ENCODE measurements around the gene SCGB2A2. TPM values are rescaled to one million over a fixed set of nuclear protein-coding genes. Genes with fewer than 3 reads are reported as not detected.

The SCGB2A2 gene
- total RNA-seq, 1 experiment from 2014 or later: not detected

DNA sequence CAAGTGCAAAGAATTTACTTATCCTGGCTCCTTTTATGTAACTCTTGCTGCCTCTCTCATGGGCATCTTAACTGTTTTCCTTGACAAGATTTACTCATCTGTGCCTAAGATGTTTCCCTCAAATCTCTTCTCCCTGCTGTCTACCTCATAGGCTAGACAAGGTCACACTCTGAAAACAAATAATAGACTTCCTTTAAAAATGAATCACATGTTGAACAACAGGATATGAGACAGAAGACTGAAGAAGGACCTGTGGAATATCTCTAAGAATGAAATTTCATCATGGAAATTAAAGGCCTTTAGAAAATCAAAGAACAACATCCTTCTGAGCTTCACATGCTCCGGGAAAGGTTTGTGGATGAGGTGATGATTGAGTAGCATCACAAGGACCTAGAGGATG, 6.0 kb upstream of the SCGB2A2 start:
- Histone ChIP-seq H3K4me1 (replicated peaks) (no peaks in the 10 kb centered on the region), H3K36me3 (no peaks in the 10 kb centered on the region), H3K27me3 (replicated peaks) (no peaks in the 10 kb centered on the region; the same call in 1 of the 2 replicates), H3K4me3 (no peak overlapping the region), H3K27ac (no peak overlapping the region), H3K9me3 (replicated peaks) (no peaks in the 10 kb centered on the region)
- no peak for DNase-seq (ENCODE audit: low read depth in 1 of 2, low spot score in 2 of 2)

DNA sequence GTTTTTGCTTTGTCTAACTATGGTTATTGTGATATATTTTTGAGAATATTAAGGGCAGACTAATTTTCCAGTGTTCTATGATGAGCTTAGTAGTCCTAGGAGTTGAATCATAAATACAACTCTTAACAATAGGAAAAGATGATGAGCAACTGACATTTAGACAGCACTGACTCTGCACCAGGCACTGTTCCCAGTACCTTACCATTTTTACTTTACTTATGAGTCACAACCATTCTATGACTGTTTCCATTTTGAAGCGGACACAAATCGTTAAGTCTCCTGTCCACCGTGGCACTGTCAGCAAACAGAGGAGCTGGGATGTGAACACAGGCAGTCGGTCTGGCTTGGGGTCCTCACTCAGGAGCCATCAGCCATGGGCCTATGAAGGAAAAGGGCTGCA, 3.4 kb upstream of the SCGB2A2 start:
- Histone ChIP-seq H3K36me3 (no peaks in the 10 kb centered on the region), H3K9me3 (replicated peaks) (no peaks in the 10 kb centered on the region), H3K4me1 (replicated peaks) (no peaks in the 10 kb centered on the region), H3K27me3 (replicated peaks) (peaks cover 3% of the 10 kb centered on the region; the same call in 1 of the 2 replicates), H3K4me3 (no peak overlapping the region), H3K27ac (no peak overlapping the region)
- no peak for DNase-seq (ENCODE audit: low read depth in 1 of 2, low spot score in 2 of 2)

DNA sequence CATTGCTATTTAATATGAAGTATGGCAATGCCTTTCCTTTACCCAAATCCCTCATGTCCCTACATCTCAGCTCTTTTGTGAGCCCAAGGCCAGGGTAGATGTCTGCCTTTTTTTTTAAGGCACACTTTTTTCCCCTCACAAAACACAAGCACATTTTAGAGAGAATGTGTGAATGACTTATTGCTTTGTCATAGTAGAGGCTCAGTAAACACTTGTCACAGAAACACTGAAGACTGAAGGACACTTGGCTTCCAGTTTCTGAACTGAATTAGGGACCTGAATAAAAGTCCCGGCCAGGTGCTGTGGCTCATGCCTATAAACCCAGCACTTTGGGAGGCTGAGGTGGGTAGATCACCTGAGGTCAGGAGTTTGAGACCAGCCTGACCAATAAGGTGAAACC, 2.9 kb upstream of the SCGB2A2 start:
- H3K36me3 ChIP-seq: no peaks in the 10 kb centered on the region
- H3K4me3 ChIP-seq: no peak overlapping the region
- no peak overlapping the region for H3K27ac ChIP-seq
- no peaks in the 10 kb centered on the region for H3K4me1 ChIP-seq (replicated peaks)
- H3K9me3 ChIP-seq (replicated peaks): no peaks in the 10 kb centered on the region
- H3K27me3 ChIP-seq (replicated peaks): peaks cover 3% of the 10 kb centered on the region; the same call in 1 of the 2 replicates
- no peak for DNase-seq (ENCODE audit: low read depth in 1 of 2, low spot score in 2 of 2)

DNA sequence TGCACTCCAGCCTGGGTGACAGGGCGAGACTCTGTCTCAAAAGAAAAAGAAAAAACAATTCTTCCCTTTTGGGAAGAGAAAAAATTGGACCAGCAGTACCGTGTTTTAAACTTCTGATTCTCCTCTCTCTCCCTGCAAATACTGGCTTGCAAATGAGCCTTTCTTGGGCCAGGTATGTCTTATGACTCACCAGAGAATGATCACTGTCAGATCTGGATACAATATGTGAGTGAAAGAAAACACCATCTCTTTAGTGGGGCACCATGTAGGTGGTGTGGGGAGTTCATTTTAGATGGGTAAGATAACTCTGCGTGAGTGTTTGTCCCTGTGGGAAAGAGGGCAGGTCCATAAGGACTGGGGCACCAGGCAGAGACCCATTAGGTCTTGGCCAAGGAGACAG, 2.4 kb upstream of the SCGB2A2 start:
- Histone ChIP-seq H3K27me3 (replicated peaks) (peaks cover 3% of the 10 kb centered on the region; the same call in 1 of the 2 replicates), H3K4me1 (replicated peaks) (no peaks in the 10 kb centered on the region), H3K9me3 (replicated peaks) (no peaks in the 10 kb centered on the region), H3K36me3 (no peaks in the 10 kb centered on the region), H3K27ac (no peak overlapping the region), H3K4me3 (no peak overlapping the region)
- no peak for DNase-seq (ENCODE audit: low read depth in 1 of 2, low spot score in 2 of 2)

DNA sequence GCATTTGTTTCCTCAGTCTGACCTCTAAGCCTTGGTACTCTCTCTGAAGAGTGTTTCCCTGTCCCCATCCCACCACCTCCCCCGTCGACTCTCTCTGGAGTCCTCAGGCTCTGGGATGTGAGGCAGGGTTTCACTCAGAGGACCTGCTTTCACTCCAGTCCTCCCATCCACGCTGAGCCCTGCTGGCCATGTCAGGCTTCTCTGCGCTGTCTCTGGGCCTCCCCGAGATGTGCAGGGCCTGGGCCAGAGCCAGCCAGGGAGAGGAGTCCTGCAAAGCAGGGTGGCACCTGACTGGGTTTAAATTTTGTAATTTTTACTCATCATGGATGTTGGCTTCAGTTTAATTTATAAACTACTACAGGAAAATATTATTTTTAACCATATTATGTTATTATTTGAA, 3.3 kb downstream of the SCGB2A2 start:
- no peak for DNase-seq (ENCODE audit: low read depth in 1 of 2, low spot score in 2 of 2)
- Histone ChIP-seq H3K4me1 (replicated peaks) (no peaks in the 10 kb centered on the region), H3K36me3 (no peaks in the 10 kb centered on the region), H3K9me3 (replicated peaks) (0 out of 2 replicates have a peak, but pooled peaks cover 2% of the 10 kb centered on the region), H3K27me3 (replicated peaks) (peaks cover 3% of the 10 kb centered on the region), H3K4me3 (no peak overlapping the region), H3K27ac (no peak overlapping the region)

DNA sequence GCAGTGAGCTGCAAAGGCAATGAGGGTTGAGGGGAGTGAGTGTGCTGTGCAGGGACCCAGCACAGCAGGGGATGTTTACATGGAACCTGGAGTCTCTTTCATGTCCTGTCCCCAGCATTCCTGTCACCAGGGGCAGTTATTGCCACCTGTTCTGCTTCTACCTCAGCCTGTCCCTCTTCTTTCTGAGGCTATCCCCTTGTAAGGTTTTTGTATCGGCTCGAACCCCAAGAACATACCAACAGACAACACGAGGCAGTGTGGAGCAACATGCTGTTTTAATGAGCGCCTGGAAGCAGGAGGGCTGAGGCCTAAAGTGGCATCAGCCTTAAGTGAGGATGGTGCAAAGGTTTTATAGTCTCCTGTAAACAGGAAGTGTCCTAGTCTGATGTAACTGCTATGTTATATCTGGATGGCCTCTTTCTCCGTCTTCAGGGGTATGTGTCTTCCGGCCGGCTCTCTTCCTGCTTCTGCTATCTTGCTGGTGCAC, 3.9 kb downstream of the SCGB2A2 start:
- Histone ChIP-seq H3K4me1 (replicated peaks) (no peaks in the 10 kb centered on the region), H3K36me3 (no peaks in the 10 kb centered on the region), H3K9me3 (replicated peaks) (0 out of 2 replicates have a peak, but pooled peaks cover 2% of the 10 kb centered on the region), H3K4me3 (no peak overlapping the region), H3K27me3 (replicated peaks) (peaks cover 3% of the 10 kb centered on the region), H3K27ac (no peak overlapping the region)
- DNase-seq (ENCODE audit: low read depth in 1 of 2, low spot score in 2 of 2): no peak

DNA sequence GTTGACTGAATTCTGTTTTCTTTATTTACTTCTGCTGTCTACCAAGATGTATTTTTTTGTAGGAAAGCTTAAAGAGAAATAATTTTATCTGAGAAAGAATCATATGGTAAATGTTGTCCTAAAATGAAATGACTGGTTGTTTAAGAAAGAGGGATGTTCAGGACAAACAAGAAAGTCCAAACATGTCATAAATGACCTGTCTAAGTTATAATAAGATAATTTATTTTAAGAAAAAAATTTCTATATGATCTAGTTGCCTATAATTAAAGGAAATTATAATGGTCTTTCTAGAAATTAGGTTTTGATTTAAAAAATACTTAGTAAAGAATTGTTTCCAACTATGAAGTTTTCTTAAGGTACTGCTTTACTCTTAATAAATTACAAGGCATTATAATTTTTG, 10.5 kb downstream of the SCGB2A2 start:
- Histone ChIP-seq H3K4me3 (no peak overlapping the region), H3K27ac (no peak overlapping the region), H3K36me3 (no peaks in the 10 kb centered on the region), H3K27me3 (replicated peaks) (no peaks in the 10 kb centered on the region; the same call in 1 of the 2 replicates), H3K9me3 (replicated peaks) (peaks cover 8% of the 10 kb centered on the region), H3K4me1 (replicated peaks) (no peaks in the 10 kb centered on the region)
- no peak for DNase-seq (ENCODE audit: low read depth in 1 of 2, low spot score in 2 of 2)

DNA sequence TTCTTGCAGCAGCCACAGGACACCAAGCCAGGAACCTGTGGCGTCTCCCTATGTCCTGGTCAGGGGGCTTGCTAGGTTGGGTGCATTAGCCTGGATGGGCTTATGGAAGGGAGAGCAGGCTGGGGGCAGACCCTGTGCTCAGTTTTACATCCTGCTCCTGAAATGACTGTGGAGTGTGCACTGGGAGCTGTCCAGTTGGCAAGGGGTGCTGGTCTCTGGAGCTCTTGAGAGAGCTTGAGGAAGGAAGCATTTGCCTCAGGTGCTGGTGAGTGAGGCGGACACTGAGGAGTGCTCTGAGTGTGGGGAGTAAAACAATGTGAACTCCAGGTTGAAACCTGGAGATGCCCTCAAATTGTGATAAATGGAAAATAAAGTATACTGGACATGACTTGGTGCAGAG, 25.5 kb downstream of the SCGB2A2 start:
- Histone ChIP-seq H3K9me3 (replicated peaks) (no peaks in the 10 kb centered on the region), H3K4me1 (replicated peaks) (no peaks in the 10 kb centered on the region), H3K27ac (no peak overlapping the region), H3K36me3 (no peaks in the 10 kb centered on the region), H3K4me3 (no peak overlapping the region), H3K27me3 (replicated peaks) (peaks cover 31% of the 10 kb centered on the region)
- no peak for DNase-seq (ENCODE audit: low read depth in 1 of 2, low spot score in 2 of 2)

DNA sequence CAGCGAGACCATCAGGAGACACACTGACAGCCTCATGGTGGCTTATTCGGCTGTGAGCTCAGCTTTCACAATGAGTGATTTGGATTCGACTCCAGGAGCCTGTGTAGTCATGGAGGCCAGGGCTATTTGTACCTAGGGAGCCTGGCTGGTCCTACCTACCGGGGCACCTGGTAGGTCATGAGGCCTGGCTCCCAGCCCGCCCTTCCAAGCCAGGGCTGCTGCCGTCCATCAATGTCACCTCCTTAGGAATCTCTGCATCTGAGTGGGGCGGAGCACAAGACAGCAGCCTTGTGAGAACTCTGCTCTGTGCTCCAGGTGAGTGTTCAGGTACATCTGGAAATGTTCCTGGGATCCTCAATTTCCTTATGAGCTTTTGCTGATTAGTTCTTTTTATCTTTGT, 29.0 kb downstream of the SCGB2A2 start, which contains the start of gene SCGB1D4:
SCGB1D4 (minus strand) TSS at position 101 of the 400 bp plus-strand sequence; CDS start at position 36, 65 bp downstream.
- no peak within 1 kb of the TSS for H3K4me3 ChIP-seq
- peaks cover 61% of the 10 kb centered on the region for H3K27me3 ChIP-seq (replicated peaks)
- no peaks in the 10 kb centered on the region for H3K4me1 ChIP-seq (replicated peaks)
- no peak within 1 kb of the TSS for H3K27ac ChIP-seq
- DNase-seq (ENCODE audit: low read depth in 1 of 2, low spot score in 2 of 2): no peak
- H3K9me3 ChIP-seq (replicated peaks): no peaks in the 10 kb centered on the region
- no peaks in the 10 kb centered on the region for H3K36me3 ChIP-seq

DNA sequence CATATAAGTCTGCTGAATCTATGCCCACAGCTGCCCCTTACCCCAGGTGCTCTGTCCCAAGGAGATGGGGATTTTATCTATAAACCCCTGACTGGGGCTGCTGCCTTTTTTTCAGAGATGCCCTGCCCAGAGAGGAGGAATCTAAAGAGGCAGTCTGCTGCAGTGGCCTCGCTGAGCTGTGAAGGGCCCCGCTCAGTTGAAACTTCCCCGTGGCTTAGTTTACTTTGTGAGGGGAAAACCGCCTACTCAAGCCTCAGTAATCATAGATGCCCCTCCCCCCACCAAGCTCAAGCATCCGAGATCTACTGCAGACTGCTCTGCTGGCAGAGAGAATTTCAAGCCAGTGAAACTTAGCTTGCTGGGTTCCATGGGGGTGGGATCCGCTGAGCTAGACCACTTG, 36.3 kb downstream of the SCGB2A2 start:
- H3K9me3 ChIP-seq (replicated peaks): no peaks in the 10 kb centered on the region
- DNase-seq (ENCODE audit: low read depth in 1 of 2, low spot score in 2 of 2): no peak
- H3K27ac ChIP-seq: no peak overlapping the region
- H3K36me3 ChIP-seq: no peaks in the 10 kb centered on the region
- H3K27me3 ChIP-seq (replicated peaks): peaks cover 46% of the 10 kb centered on the region
- no peaks in the 10 kb centered on the region for H3K4me1 ChIP-seq (replicated peaks)
- H3K4me3 ChIP-seq: no peak overlapping the region

DNA sequence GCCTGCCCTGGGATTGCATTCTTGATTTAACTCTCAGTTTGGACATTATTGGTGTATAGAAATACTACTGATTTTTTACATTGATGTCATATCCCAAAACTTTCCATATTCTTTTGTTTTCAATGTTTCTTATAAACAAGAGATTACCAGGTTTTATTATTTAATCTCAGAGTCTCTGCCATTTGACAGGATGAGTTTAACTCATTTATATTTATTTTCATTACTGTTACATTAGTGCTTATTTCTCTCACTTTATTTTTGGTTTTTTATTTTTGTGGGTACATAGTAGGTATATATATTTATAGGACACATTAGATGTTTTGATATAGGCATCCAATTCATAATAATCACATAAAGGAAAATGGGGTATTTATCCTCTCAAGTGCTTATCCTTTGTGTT, 38.0 kb downstream of the SCGB2A2 start:
- H3K4me3 ChIP-seq: no peak overlapping the region
- H3K36me3 ChIP-seq: no peaks in the 10 kb centered on the region
- peaks cover 37% of the 10 kb centered on the region for H3K27me3 ChIP-seq (replicated peaks)
- H3K4me1 ChIP-seq (replicated peaks): no peaks in the 10 kb centered on the region
- H3K9me3 ChIP-seq (replicated peaks): no peaks in the 10 kb centered on the region
- DNase-seq (ENCODE audit: low read depth in 1 of 2, low spot score in 2 of 2): no peak
- no peak overlapping the region for H3K27ac ChIP-seq

DNA sequence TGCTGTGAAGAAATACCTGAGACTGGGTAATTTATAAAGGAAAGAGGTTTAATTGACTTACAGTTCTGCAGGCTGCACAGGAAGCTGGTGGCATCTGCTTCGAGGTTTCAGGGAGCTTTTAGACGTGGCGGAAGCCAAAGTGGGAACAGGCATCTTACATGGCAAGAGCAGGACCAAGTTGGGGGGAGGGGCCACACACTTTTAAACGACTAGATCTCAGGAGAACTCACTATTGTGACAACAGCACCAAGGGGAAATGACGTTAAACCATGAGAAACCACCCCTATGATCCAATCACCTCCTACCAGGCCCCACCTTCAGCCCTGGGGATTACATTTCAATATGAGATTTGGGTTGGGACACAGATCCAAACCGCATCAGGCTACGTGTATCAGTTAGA, 40.0 kb downstream of the SCGB2A2 start:
- Histone ChIP-seq H3K9me3 (replicated peaks) (no peaks in the 10 kb centered on the region), H3K4me1 (replicated peaks) (no peaks in the 10 kb centered on the region), H3K36me3 (no peaks in the 10 kb centered on the region), H3K4me3 (no peak overlapping the region), H3K27ac (no peak overlapping the region), H3K27me3 (replicated peaks) (peaks cover 33% of the 10 kb centered on the region)
- DNase-seq (ENCODE audit: low read depth in 1 of 2, low spot score in 2 of 2): no peak

DNA sequence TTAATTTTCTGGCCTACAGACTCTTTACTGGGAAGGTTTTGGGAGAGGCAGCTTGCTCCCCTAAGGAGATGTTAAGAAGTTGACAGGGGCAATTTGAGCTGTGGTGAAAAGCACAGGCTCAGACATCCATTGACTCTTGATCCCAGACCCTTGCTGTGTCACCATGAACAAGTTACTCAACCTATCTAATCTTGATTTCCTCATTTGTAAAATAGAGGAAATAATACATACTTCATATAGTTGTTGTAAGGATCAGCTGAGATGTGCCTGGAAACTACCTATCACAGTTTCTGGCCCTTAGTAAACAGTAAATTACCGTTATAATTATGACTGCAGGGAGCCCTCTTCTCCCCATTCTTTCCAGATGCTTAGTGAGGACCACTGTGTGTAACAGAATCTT, 45.5 kb downstream of the SCGB2A2 start:
- no peak for DNase-seq (ENCODE audit: low read depth in 1 of 2, low spot score in 2 of 2)
- no peaks in the 10 kb centered on the region for H3K9me3 ChIP-seq (replicated peaks)
- no peak overlapping the region for H3K4me3 ChIP-seq
- H3K4me1 ChIP-seq (replicated peaks): no peaks in the 10 kb centered on the region
- H3K27ac ChIP-seq: no peak overlapping the region
- H3K36me3 ChIP-seq: no peaks in the 10 kb centered on the region
- peaks cover 55% of the 10 kb centered on the region for H3K27me3 ChIP-seq (replicated peaks)

DNA sequence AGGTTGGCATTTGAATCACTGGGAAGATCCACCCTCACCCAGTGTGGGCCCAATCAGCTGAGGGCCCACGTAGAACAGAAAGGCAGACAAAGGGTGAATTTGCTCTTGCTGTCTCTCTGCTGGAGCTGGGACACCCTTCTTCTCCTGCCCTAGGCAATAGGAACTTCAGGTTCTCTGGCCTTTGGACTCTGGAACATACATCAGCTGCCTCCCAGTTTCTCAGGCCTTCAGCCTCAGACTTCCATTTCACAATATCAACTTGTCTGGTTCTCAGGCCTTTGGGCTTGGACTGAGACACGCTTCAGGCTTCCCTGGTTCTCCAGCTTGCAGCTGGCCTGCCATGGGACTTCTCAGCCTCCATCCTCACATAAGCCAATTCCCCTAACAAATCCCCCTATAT, 52.6 kb downstream of the SCGB2A2 start:
- Histone ChIP-seq H3K4me1 (replicated peaks) (no peaks in the 10 kb centered on the region), H3K27me3 (replicated peaks) (peaks cover 36% of the 10 kb centered on the region), H3K9me3 (replicated peaks) (no peaks in the 10 kb centered on the region), H3K27ac (no peak overlapping the region), H3K4me3 (no peak overlapping the region), H3K36me3 (no peaks in the 10 kb centered on the region)
- DNase-seq (ENCODE audit: low read depth in 1 of 2, low spot score in 2 of 2): no peak
